Measurements from ENCODE around the gene CELSR1.

CELSR1 gene

DNA sequence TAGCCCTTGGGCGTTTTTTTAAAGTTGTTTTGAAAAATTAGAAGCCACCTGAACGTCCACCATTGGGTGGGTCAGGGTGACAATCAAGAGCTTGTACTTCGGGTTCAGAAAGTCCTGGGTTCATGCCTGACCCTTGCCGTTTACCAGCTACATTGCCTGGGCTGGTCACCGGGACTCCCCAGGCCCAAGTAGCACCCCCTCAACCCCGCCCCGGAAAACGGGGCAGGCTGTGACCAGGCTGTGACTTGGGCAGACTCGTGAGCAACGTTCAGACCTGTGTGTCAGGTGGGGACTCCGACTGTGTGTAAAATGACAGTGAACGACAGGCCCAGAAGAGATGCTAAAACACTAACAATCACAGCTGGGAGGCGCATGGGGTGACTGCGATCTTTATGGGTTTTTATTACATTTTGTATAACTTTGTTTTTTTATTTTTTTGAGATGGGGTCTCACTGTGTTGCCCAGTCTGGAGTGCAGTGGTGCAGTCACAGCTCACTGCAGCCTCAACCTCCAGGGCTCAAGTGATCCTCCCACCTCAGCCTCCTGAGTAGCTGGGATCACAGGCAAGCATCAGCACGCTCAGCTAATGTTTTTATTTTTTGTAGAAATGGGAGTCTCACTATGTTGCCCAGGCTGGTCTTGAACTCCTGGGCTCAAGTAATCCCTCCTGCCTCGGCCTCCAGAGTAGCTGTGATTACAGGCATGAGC is 145.1 kb downstream of the CELSR1 start:
- Mint-ChIP-seq H3K27ac (no peak overlapping the region), H3K36me3 (ENCODE audit: low read depth) (no peaks in the 10 kb centered on the region), H3K4me1 (ENCODE audit: low read depth) (no peaks in the 10 kb centered on the region), H3K9me3 (no peaks in the 10 kb centered on the region), H3K4me3 (no peak overlapping the region), H3K27me3 (ENCODE audit: low read depth) (no peaks in the 10 kb centered on the region)

DNA sequence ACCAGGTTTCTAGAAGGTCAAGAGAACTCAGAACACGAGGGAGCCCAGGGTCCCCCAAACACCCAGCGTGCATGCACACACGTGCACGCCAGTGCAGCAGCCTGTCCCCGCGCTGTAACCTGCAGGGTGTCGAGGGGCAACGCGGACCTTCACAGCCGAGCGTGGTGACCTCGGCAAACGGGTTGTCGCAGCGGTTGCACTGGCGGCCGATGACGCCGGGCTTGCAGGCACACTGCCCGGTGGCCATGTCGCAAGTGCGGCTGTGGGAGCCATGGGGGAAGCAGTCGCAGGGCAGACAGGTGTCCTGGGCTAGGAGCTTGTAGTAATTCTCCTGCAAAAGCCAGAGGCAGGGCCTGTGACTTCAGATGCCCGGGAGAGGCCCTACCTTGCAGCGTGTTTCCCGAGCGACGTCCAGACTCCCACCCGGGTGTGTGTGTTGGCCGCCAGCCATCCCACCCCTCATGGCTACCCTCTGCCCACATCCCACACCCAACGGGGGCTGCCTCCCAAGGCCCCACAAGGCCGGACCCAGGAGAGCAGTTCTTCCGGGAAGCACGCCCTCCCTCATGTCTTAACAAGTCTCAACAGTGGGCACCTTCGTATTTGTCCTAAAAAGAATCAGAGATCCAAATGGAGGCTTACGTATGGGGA is 145.8 kb downstream of the CELSR1 start:
- H3K4me1 Mint-ChIP-seq (ENCODE audit: low read depth), result no peaks in the 10 kb centered on the region
- no peak overlapping the region for H3K27ac Mint-ChIP-seq
- H3K9me3 Mint-ChIP-seq, result no peaks in the 10 kb centered on the region
- H3K27me3 Mint-ChIP-seq (ENCODE audit: low read depth), result no peaks in the 10 kb centered on the region
- no peaks in the 10 kb centered on the region for H3K36me3 Mint-ChIP-seq (ENCODE audit: low read depth)
- H3K4me3 Mint-ChIP-seq, result no peak overlapping the region

DNA sequence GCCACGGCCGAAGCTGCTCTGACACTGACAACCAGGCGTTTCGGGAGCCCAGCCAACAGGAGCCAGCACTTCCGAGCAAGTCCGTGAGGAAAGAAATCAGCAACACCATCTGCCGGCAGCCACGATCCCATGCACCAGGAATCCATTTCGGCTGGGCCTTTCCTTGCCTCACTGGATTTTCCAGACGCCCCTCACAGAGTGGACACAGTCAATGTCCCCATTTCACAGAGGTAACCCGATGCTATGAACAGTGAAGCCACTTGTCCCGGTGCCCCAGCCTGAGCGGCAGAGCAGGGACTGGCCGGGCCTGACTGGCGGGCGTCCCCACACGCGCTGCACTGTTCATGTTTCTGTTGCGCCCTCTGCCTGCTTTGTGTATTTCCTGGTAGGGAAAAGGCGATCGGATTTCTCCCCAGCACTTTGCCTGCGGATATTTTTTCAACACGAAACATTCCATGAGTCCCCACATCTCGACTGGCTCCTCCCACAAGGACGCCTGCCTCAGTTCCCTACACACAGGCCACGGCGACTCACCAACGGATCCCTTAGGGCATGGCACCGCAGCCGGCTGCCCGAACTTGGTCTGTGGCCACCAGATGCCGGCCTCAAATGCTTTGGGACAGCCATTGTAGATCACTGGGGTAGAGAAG is 146.6 kb downstream of the CELSR1 start:
- no peaks in the 10 kb centered on the region for H3K9me3 Mint-ChIP-seq
- no peak overlapping the region for H3K27ac Mint-ChIP-seq
- H3K4me3 Mint-ChIP-seq, result no peak overlapping the region
- H3K4me1 Mint-ChIP-seq (ENCODE audit: low read depth), result no peaks in the 10 kb centered on the region
- no peaks in the 10 kb centered on the region for H3K36me3 Mint-ChIP-seq (ENCODE audit: low read depth)
- no peaks in the 10 kb centered on the region for H3K27me3 Mint-ChIP-seq (ENCODE audit: low read depth)

DNA sequence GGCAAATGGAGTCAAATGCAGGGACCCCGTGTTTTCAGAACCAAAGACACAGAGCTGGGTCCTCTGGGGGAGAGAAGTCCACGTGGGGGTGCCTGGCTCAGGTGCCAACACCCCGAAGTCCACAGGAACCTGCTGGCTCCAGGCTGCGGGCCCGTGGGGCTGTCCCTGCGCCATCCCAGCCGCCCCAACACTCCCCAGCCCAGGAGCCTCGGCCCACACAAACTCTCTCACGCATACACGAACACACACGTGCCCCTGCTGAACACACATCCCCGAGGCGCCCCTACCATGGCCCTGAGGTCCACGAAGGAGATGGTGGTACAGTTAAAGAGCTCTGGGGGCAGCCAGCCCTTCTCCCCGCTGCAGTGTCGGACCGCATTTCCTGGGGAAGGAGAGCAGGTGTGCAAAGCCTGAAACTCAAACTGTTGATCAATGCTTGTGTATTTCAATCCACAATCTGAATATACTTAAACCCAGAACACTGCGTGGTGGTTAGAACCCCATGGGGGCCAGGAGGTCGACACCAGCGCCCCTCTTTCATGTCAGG is 147.2 kb downstream of the CELSR1 start:
- Mint-ChIP-seq H3K36me3 (ENCODE audit: low read depth) (no peaks in the 10 kb centered on the region), H3K27ac (no peak overlapping the region), H3K9me3 (no peaks in the 10 kb centered on the region), H3K27me3 (ENCODE audit: low read depth) (no peaks in the 10 kb centered on the region), H3K4me1 (ENCODE audit: low read depth) (no peaks in the 10 kb centered on the region), H3K4me3 (no peak overlapping the region)

DNA sequence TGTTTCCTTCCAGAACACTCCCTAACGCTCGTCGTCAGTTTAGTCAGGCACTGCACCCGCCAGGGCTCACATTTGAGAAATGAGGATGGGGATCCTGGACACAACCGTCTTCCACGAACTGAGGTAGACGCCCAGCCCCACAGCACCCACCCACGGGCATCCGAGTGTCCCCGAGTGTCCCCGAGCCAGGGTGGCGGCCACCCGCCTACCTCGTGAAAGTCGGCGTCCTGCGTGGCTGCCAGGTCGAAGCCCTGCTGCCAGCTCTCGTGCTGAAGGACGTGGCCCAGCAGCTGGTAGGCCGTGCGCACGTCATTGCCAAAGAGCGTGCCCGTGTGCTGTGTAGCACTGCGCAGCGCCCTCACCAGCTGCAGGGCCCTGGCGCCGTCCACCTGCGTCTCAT is 148.3 kb downstream of the CELSR1 start:
- Mint-ChIP-seq H3K4me3 (no peak overlapping the region), H3K9me3 (no peaks in the 10 kb centered on the region), H3K27ac (no peak overlapping the region), H3K4me1 (ENCODE audit: low read depth) (no peaks in the 10 kb centered on the region), H3K27me3 (ENCODE audit: low read depth) (no peaks in the 10 kb centered on the region), H3K36me3 (ENCODE audit: low read depth) (no peaks in the 10 kb centered on the region)

DNA sequence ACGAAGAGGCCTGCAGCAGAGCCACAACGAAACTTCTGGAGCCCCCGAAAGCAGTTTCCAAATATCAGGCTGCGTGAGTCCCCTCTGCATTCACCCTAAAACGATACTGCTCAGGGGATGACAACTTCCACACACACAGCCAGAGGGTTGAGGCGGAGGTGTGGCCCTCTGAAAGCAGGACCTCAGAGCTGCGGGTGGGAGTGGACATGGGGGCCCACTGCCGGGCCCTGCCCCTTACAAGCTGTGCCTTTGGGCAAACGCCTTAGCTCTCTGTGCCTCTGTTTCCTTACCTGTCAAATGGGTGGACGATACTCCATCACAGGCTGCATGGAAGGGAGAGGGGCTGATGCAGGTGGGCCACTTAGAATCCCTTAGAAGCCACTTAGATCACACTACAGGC is 148.8 kb downstream of the CELSR1 start:
- no peaks in the 10 kb centered on the region for H3K9me3 Mint-ChIP-seq
- H3K4me3 Mint-ChIP-seq, result no peak overlapping the region
- no peaks in the 10 kb centered on the region for H3K4me1 Mint-ChIP-seq (ENCODE audit: low read depth)
- no peak overlapping the region for H3K27ac Mint-ChIP-seq
- H3K36me3 Mint-ChIP-seq (ENCODE audit: low read depth), result no peaks in the 10 kb centered on the region
- H3K27me3 Mint-ChIP-seq (ENCODE audit: low read depth), result no peaks in the 10 kb centered on the region

DNA sequence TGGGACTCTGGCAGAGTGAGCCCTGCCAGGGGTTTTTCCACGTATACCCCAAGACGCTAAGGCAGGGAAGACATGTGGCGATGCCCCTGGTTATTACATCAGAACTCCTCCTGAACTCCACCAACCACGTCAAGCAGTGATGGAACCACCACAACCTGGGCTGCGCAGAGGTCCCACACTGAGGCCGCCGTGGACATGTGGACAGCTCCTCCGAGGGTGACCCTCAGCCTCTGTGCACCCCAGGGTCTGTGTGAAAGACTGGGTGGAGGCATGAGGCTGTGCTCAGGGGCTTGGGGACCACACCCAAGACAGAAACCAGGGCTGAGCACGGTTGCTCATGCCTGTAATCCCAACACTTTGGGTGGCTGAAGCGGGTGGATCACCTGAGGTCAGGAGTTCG is 149.7 kb downstream of the CELSR1 start:
- H3K4me3 Mint-ChIP-seq, result no peak overlapping the region
- H3K27me3 Mint-ChIP-seq (ENCODE audit: low read depth), result no peaks in the 10 kb centered on the region
- H3K9me3 Mint-ChIP-seq, result no peaks in the 10 kb centered on the region
- no peaks in the 10 kb centered on the region for H3K4me1 Mint-ChIP-seq (ENCODE audit: low read depth)
- H3K36me3 Mint-ChIP-seq (ENCODE audit: low read depth), result no peaks in the 10 kb centered on the region
- no peak overlapping the region for H3K27ac Mint-ChIP-seq

DNA sequence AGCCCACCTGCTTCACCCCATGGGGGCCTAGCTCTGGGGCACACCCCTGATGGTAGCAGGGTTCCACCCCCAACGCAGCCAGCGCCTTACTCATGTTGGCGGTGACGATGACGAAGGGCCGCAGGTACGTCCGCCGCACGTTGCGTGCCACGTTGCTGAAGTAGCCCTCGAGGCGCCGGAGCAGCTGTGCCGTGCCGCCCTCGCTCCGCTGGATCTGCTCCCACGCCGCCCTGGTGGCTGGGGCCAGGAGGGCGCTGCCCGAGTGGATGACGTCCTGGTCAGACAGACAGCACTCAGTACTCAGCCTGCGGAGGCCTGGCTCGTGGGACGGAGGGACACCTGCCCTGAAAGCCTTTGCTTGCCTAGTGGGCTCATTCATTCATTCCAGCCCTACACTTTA is 151.1 kb downstream of the CELSR1 start:
- H3K27ac Mint-ChIP-seq, result no peak overlapping the region
- H3K4me3 Mint-ChIP-seq, result no peak overlapping the region
- no peaks in the 10 kb centered on the region for H3K27me3 Mint-ChIP-seq (ENCODE audit: low read depth)
- no peaks in the 10 kb centered on the region for H3K36me3 Mint-ChIP-seq (ENCODE audit: low read depth)
- no peaks in the 10 kb centered on the region for H3K4me1 Mint-ChIP-seq (ENCODE audit: low read depth)
- no peaks in the 10 kb centered on the region for H3K9me3 Mint-ChIP-seq

DNA sequence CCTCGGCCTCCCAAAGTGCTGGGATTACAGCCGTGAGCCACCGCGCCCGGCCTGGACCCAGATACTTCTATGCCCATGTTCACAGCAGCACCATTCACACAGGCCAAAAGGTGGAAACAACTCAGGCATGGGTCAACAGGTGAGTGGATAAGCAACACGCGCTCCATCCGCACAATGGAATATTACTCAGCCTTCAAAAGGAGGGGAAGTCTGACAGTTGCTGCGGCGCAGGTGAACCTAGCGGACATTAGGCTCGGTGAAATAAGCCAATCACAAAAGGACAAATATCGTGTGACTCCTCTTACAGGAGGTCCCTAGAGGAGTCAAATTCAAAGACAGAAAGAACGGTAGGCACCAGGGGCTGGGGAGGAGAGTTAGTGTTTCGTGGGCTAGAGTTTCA is 154.9 kb downstream of the CELSR1 start:
- Mint-ChIP-seq H3K27me3 (ENCODE audit: low read depth) (no peaks in the 10 kb centered on the region), H3K27ac (no peak overlapping the region), H3K4me3 (no peak overlapping the region)

DNA sequence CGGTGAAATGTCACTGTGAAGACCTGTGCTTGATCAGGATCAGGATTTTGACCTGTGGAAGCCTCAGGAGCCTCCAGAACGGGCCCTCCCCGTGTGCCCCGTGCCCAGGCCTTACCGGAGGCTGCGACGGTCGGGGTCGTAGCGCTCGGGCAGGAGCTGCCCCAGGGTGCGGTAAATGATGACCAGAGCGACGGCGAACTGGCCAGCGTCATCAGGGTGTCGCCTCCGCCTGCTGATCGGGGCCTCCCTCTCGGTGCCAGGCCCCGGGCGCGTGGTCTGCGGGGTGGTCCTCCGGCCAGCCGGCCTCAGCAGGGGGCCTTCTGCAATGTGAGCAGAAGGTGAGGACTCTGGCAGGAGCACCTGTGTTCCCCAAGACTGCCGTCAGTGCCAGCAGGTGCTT is 155.7 kb downstream of the CELSR1 start:
- Mint-ChIP-seq H3K4me1 (ENCODE audit: low read depth) (no peaks in the 10 kb centered on the region), H3K9me3 (no peaks in the 10 kb centered on the region), H3K27ac (no peak overlapping the region), H3K4me3 (no peak overlapping the region), H3K36me3 (ENCODE audit: low read depth) (no peaks in the 10 kb centered on the region), H3K27me3 (ENCODE audit: low read depth) (no peaks in the 10 kb centered on the region)

More for the DNA sequence above, 154.9 kb downstream of the CELSR1 start:
- no peaks in the 10 kb centered on the region for H3K4me1 Mint-ChIP-seq (ENCODE audit: low read depth)
- H3K36me3 Mint-ChIP-seq (ENCODE audit: low read depth), result no peaks in the 10 kb centered on the region
- no peaks in the 10 kb centered on the region for H3K9me3 Mint-ChIP-seq

DNA sequence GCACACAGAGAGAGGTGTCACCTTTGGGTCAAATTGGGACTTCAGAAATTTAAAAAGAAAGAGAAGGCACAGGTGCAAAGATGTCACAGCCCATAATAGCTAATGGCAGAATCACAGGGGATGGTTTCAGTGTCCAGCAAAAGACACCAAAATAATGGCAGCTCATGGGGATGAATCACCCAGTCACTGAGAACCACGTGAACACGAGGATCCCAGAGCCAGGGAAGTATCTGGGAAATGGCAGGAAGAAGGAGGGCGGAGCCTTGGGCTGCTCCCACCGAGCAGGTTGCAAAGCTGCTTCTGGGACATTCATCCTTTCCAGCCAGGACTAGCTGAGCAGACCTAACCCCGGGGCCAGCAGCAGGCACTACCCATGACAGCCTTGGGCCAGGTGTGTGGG is 156.3 kb downstream of the CELSR1 start:
- Mint-ChIP-seq H3K27ac (no peak overlapping the region), H3K4me1 (ENCODE audit: low read depth) (no peaks in the 10 kb centered on the region), H3K27me3 (ENCODE audit: low read depth) (no peaks in the 10 kb centered on the region), H3K4me3 (no peak overlapping the region), H3K9me3 (no peaks in the 10 kb centered on the region), H3K36me3 (ENCODE audit: low read depth) (no peaks in the 10 kb centered on the region)

DNA sequence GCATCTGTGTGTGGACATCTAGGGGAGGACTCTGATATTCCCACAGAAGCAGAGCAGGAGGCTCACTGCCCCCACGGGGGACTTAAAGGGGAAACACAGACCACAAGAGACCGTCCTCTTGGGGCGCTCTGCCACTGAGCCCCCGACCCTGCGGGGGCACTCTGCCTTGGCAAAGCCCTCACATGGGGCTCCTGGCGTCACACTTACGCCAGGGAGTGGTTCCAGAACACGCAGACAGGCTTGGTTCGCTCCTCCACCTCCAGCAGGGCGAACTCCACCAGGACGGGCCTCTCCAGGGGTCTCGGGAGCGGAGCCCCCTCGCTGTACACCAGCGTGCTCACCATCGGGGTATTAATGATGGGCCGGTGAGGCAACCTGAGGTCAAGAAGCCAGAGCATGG is 156.8 kb downstream of the CELSR1 start:
- H3K4me1 Mint-ChIP-seq (ENCODE audit: low read depth), result no peaks in the 10 kb centered on the region
- no peak overlapping the region for H3K27ac Mint-ChIP-seq
- H3K9me3 Mint-ChIP-seq, result peaks cover 4% of the 10 kb centered on the region
- no peak overlapping the region for H3K4me3 Mint-ChIP-seq
- H3K27me3 Mint-ChIP-seq (ENCODE audit: low read depth), result peaks cover 5% of the 10 kb centered on the region
- H3K36me3 Mint-ChIP-seq (ENCODE audit: low read depth), result no peaks in the 10 kb centered on the region

DNA sequence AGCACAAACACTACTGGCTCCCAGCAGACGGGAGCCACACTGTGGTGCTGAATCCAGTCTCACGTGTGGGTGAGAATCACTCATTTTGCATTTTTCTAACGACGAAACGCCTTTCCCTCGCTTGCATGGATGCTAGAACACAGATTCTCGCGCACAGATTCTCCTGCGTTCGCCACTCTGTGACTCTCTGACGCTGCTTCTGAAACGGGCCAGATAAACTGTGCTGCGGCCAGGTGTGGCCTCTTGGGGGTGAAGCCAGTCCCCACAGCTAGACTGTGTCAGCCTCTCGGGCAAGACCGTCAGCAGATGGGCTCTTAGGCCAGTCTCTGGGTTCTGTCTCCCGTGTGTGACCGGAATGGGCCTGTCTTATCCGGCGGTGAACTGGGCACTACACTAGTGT is 157.4 kb downstream of the CELSR1 start:
- Mint-ChIP-seq H3K27me3 (ENCODE audit: low read depth) (peaks cover 5% of the 10 kb centered on the region), H3K36me3 (ENCODE audit: low read depth) (no peaks in the 10 kb centered on the region), H3K9me3 (peaks cover 4% of the 10 kb centered on the region), H3K4me1 (ENCODE audit: low read depth) (no peaks in the 10 kb centered on the region), H3K27ac (no peak overlapping the region), H3K4me3 (no peak overlapping the region)

DNA sequence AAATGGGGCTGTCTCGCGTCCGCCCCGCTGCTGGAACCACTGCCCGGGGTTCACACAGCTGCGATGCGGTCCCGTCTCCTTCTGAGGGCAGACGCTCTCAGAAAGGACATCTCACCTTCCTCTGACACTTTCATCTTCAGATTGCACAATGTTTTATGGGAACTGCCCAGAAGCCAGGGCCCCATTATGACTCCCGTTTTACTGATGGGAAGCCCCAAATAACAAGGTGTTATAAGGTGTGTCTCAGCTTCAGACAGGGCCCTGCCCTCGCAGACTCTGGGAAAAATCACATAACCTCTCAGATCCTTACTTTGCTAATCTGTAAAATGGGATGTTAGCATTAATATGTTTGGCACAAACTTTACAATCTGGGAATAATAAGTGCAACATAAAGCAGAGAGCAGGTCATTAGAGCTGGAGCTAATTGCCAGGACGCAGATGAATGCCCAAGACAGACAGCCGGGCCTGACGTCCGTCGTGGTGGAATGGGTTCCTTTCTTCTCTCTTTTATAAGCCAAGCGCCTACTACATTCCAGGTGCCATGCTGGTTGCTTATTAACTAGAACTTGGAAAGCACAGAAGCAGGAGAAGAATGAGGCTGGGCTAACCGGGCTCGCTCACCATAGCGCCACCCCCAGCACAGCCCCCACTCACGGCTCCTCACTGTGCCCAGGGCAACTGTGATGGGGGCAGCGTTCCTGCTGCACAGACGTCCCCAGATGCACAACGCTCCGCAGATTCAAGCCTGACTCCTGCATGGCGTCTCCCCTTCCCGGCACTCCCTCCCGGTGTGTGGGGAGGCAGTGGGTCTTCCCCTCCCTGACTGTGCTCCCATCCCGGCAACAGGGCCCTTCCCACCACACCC is 158.1 kb downstream of the CELSR1 start:
- no peaks in the 10 kb centered on the region for H3K4me1 Mint-ChIP-seq (ENCODE audit: low read depth)
- H3K27ac Mint-ChIP-seq, result no peak overlapping the region

More for the DNA sequence above, 158.1 kb downstream of the CELSR1 start:
- Mint-ChIP-seq H3K9me3 (peaks cover 4% of the 10 kb centered on the region), H3K4me3 (no peak overlapping the region), H3K27me3 (ENCODE audit: low read depth) (peaks cover 8% of the 10 kb centered on the region), H3K36me3 (ENCODE audit: low read depth) (no peaks in the 10 kb centered on the region)

Measured in T-helper 1 cell treated with Interleukin-12 subunit alpha and Interleukin-12 subunit beta and Interleukin-4 antibody, amounts not matched to agents 30 μg/mL and 1 μg/mL, for 36 hours (primary cell).